ENCODE measurements around the gene A4GALT.
"Not testable (repeated sequence)": the region's sequence is repeated elsewhere in the genome, so short reads cannot be mapped to it uniquely, and the experiment has no call there.

A4GALT gene

DNA sequence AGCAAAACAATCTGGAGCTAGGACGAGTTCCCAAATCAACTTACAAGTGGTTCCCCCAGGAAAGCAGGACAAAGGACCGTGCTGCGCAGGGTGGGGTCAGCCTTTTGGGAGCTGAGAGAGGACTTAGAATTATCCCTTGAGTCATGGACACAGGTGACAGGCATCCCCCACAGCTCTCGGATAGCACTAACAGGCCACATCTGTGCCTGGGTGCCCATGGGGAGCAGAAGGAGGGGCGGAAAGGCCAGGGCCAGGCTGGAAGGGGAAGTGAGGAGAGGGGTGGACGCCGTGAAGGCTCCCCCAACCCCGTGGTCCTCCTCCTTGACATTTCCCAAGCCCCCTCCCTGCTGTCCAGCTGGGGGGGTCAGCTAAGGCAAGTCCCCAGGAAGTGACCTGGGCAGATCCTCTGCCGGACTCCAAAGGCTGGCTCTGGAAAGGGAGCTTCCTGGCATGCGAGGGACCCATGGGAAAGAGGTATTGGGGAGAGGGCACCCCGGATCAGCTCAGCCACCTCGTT, 31.6 kb upstream of the A4GALT start:
- TF ChIP-seq, protein P1, sequence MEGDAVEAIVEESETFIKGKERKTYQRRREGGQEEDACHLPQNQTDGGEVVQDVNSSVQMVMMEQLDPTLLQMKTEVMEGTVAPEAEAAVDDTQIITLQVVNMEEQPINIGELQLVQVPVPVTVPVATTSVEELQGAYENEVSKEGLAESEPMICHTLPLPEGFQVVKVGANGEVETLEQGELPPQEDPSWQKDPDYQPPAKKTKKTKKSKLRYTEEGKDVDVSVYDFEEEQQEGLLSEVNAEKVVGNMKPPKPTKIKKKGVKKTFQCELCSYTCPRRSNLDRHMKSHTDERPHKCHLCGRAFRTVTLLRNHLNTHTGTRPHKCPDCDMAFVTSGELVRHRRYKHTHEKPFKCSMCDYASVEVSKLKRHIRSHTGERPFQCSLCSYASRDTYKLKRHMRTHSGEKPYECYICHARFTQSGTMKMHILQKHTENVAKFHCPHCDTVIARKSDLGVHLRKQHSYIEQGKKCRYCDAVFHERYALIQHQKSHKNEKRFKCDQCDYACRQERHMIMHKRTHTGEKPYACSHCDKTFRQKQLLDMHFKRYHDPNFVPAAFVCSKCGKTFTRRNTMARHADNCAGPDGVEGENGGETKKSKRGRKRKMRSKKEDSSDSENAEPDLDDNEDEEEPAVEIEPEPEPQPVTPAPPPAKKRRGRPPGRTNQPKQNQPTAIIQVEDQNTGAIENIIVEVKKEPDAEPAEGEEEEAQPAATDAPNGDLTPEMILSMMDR (IDR thresholded peaks at IDR 0.05; ENCODE audit: low read depth, low read length), result no peak
- H3K4me3 ChIP-seq (ENCODE audit: low read depth, low read length), result no peak overlapping the region

DNA sequence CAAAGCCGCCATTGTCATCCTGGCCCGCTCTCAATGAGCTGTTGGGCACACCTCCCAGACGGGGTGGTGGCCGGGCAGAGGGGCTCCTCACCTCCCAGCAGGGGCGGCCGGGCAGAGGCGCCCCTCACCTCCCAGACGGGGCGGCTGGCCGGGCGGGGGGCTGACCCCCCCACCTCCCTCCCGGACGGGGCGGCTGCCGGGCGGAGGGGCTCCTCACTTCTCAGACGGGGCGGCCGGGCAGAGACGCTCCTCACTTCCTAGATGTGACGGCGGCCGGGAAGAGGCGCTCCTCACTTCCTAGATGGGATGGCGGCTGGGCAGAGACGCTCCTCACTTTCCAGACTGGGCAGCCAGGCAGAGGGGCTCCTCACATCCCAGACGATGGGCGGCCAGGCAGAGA, 29.8 kb upstream of the A4GALT start:
- H3K4me3 ChIP-seq (ENCODE audit: low read depth, low read length), result not testable (repeated sequence)

DNA sequence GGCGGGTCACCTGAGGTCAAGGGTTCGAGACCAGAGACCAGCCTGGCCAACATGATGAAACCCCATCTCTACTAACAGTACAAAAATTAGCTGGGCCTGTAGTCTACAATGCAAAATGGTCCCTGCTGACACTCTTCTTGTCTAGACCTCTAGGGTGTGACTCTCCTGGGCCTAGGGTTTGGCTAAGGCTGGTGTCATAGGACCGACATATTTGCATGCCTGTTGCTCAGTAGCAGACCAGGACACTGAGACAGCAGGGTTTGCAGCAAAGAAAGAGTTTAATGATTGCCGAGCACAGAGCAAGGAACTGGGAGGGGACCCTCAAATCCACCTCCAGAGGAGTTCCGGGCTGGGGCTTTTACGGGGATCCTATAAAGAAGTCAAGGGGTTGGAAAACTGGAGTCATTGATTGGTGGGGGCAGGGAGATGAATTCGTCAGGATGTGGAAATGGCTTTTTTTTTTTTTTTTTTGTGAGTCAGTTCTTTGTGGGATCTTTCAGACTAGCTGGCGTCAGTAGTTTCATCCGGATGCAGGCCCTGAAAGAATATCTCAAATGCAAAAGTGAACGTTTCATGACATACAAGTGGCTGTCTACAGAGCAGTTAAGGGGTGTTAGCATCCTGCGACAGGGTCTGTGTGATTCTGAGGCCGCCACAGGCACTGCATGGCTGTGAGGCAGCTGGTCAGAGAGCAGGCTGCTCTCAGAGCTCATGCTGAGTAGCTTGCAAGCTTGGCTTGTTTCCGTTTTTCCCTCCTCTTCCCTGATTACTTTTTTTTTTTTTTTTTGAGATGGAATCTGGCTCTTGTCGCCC, 27.2 kb upstream of the A4GALT start:
- no peak overlapping the region for H3K4me3 ChIP-seq (ENCODE audit: low read depth, low read length)
- TF ChIP-seq, protein P1 (IDR thresholded peaks at IDR 0.05; ENCODE audit: low read depth, low read length), result no peak

DNA sequence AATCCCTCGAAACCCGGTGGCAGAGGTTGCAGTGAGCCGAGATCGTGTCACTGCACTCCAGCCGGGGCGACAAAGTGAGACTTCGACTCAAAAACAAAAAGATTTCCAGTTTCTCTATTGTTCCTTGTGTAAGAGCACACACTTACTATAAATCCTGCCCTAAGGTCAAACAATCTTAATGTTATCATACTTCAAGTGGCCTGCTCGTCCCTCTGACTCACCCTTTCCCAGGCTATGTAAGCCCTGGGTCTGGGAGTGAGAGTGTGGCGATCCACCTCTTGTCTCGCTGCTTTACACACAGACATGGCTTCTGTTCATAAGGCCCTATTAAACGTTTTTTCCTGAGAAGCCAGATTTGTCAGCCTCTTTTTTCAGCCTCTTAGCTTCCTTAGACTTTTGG, 24.4 kb upstream of the A4GALT start:
- TF ChIP-seq, protein P1 (IDR thresholded peaks at IDR 0.05; ENCODE audit: low read depth, low read length), result no peak
- no peak overlapping the region for H3K4me3 ChIP-seq (ENCODE audit: low read depth, low read length)

DNA sequence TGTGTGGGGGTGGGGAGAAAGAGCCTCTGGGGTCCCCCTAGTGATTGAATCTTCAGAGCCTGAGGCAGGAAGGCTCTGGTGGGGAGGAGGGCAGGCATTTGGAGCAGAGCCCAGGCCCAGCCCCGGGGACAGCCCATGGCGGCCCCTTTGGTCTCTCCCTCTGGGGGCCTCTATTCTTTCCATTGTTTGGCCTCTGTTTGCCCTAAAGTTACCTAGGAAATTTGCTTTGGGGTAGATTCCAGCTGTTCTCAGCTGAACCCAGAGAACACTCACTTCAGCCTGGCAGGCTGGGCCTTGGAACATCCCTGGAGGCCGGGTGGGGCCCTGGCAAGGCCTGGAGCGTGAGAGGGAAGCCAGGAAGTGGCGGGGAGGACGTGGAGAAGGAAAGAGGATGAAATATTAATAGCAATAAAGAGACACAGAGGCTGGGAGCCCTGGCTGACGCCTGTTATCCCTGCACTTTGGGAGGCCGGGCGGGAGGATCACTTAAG, 22.9 kb upstream of the A4GALT start:
- TF ChIP-seq, protein P1 (IDR thresholded peaks at IDR 0.05; ENCODE audit: low read depth, low read length), result no peak
- H3K4me3 ChIP-seq (ENCODE audit: low read depth, low read length), result no peak overlapping the region

DNA sequence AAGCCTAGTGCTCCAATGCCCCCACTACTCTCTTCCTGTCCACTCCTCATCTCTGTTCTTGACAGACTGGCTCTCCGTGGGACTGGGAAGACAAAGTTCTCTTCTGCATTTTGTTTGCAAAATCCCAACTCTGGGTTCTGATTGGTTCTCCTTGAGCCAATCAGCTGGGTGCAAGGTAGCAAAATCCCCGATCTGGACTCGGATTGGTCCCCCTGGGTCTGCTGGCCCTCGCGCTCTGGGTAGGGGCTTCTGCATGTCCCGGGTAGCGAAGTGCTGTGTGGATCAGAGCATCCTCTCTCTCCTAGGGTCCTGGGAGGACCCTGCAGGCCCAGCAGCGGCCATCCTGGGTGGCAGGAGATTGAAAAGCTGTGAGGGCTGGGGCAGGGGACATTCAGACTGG, 22.3 kb upstream of the A4GALT start:
- TF ChIP-seq, protein P1 (IDR thresholded peaks at IDR 0.05; ENCODE audit: low read depth, low read length), result no peak
- H3K4me3 ChIP-seq (ENCODE audit: low read depth, low read length), result no peak overlapping the region

DNA sequence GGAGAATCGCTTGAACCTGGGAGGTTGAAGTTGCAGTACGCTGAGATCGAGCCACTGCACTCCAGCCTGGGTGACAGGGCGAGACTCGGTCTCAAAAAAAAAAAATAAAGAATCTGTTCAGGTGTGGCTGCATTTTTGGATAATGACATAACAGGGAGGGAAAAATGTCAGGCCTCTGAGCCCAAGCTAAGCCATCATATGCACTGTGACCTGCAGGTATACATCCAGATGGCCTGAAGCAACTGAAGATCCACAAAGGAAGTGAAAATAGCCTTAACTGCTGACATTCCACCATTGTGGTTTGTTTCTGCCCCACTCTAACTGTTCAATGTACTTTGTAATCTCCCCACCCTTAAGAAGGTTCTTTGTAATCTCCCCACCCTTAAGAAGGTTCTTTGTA, 19.6 kb upstream of the A4GALT start:
- not testable (repeated sequence) for H3K4me3 ChIP-seq (ENCODE audit: low read depth, low read length)

DNA sequence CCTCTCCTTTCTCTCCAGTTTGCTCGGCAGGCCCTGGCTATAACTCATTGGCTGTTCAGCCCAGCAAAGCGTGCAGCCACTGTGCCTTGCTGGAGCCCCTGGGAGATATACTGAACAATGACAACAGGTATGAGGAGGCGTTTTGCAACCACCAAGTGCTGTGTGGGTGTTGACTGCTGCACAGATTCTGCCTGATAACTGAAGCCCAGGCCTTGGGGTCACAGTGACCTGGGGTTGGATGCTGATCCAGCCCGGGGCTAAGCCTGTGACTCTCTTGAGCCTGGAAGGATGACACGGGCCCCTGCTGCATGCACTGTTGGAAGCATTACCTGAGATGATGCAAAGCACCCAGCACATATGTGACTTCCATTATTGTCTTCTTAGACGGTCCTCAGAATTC, 13.7 kb upstream of the A4GALT start:
- TF ChIP-seq, protein P1 (IDR thresholded peaks at IDR 0.05; ENCODE audit: low read depth, low read length), result no peak
- H3K4me3 ChIP-seq (ENCODE audit: low read depth, low read length), result no peak overlapping the region

DNA sequence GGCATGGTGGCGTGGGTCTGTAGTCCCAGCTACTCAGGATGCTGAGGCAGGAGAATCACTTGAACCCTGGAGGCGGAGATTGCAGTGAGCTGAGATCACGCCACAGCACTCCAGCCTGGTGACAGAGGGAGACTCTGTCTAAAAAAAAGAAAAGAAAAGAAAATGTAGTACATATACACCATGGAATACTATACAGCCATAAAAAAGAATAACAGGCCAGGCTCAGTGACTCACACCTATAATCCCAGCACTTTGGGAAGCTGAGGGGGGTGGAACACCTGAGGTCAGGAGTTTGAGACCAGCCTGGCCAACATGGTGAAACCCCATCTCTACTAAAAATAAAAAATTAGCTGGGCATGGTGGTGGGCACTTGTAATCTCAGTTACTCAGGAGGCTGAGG, 12.7 kb upstream of the A4GALT start:
- not testable (repeated sequence) for H3K4me3 ChIP-seq (ENCODE audit: low read depth, low read length)

Data from WI38 (cell line).